Measurements from ENCODE around the gene RPS6KA4.

Gene RPS6KA4

DNA sequence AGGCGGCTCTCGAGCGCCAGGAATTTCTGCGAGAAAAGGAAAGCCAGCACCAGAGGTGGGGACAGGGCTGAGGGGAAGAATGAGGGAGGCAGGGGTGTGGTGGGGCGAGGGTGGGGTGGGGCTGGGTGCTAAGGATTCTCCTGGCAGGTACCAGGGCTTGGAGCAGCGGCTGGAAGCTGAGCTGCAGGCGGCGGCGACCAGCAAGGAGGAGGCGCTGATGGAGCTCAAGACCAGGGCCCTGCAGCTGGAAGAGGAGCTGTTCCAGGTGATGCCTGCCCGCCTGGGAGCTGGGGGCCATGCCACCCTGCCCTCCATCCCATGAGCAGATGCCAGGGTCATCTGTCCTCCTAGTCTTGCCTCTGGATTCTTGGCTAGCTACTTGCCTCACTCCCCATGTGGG lies 9.6 kb upstream of the RPS6KA4 start:
- no peak for DNase-seq

DNA sequence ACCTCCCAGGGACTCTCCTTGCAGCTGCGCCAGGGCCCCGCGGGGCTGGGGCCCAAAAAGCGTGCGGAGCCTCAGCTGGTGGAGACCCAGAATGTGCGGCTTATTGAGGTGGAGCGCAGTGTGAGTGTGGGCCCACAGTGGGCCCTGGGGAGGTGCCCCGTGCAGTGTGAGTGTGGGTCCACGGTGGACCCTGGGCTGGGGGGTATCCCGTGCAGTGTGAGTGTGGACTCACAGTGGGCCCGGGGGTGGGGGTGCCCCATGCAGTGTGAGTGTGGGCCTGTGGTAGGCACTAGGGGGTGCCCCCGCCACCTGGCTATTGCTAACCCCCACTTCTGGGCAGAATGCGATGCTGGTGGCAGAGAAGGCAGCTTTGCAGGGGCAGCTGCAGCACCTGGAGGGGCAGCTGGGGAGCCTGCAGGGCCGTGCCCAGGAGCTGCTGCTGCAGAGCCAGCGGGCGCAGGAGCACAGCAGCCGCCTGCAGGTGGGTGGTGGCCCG lies 7.8 kb upstream of the RPS6KA4 start:
- no peak for DNase-seq

DNA sequence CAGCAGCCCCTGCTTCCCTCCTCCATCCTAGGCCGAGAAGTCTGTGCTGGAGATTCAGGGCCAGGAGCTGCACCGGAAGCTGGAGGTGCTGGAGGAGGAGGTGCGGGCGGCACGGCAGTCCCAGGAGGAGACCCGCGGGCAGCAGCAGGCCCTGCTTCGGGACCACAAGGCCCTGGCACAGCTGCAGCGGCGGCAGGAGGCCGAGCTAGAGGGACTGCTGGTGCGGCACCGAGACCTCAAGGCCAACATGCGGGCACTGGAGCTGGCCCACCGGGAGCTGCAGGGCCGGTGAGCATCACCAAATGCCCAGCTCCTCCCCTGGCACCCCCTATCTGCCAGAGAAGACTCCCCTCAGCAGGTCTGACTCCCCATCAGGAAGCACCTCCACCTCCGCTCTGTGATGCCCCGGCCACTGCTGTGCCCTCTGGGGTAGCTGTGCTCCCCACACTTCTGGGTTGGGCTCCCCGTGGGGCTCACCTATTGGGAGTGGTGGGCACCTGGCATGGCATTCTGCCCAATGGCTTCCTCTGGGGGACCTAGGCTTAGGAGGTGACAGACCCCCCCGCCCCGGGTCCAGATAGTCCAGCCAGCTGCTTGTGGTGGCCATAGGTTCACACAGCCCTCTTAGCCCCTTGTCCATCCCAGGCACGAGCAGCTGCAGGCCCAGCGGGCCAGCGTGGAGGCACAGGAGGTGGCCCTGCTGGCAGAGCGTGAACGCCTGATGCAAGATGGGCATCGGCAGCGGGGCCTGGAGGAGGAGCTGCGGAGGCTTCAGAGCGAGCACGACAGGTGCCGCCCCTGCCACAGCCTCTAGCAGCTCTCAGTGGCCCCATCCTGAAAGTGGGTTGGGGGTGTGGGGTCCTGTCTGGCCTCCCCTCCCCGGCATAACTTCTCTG lies 6.6 kb upstream of the RPS6KA4 start:
- DNase-seq, result no peak

DNA sequence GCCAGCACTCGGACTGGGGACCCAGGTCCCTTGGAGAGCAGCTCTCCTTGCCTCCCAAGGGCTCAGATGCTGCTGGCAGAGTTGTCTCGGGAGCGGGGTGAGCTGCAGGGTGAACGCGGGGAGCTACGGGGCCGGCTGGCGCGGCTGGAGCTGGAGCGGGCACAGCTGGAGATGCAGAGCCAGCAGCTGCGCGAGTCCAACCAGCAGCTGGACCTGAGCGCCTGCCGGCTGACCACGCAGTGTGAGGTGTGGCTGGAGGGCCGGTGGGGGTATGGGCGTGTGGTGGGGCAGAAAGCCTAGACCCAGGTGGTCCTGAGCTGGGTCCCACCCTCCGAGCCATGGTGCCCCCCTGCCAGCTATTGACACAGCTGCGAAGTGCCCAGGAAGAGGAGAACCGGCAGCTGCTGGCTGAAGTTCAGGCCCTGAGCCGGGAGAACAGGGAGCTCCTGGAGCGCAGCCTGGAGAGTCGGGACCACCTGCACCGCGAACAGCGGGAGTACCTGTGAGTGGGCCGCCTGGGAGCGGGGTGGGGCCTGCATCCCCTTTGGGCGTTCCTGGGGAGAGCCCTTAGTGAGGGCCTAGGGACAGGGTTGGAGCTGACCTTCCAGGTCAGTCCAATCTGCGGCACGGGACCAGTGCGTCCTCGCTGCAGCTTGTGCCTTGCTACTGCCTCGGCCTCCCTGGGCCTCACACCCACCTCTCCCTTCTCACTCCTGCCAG lies 5.8 kb upstream of the RPS6KA4 start:
- DNase-seq, result no peak

DNA sequence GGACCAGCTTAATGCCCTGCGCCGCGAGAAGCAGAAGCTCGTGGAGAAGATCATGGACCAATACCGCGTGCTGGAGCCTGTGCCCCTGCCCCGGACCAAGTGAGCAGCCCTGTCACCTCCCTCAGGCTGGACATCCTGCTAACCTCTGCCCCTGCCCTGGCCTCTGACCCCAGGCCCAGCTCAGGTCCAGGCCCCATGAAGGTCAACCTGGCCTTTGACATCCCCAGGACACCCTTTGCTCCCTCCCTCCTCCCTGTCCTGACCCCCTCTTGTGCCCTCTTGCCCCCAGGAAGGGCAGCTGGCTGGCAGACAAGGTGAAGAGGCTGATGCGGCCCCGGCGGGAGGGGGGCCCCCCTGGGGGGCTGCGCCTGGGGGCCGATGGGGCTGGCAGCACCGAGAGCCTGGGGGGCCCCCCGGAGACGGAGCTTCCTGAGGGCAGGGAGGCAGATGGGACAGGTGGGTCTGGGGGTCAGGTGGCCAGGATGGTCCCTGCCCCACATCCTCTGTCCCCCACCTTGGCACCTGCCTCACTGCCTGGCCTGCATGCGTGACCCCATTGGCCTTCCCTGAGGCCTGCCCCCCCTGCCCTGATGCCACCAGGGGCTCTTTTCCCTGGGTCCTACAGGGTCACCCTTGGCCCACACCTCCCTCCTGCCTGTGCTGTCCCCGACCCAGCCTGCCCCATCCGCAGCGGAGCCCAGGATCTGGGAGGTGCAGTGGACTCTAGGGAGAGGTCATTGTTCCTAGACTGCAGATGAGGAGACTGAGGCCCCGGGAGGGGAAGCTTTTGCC lies 5.1 kb upstream of the RPS6KA4 start:
- no peak for DNase-seq

DNA sequence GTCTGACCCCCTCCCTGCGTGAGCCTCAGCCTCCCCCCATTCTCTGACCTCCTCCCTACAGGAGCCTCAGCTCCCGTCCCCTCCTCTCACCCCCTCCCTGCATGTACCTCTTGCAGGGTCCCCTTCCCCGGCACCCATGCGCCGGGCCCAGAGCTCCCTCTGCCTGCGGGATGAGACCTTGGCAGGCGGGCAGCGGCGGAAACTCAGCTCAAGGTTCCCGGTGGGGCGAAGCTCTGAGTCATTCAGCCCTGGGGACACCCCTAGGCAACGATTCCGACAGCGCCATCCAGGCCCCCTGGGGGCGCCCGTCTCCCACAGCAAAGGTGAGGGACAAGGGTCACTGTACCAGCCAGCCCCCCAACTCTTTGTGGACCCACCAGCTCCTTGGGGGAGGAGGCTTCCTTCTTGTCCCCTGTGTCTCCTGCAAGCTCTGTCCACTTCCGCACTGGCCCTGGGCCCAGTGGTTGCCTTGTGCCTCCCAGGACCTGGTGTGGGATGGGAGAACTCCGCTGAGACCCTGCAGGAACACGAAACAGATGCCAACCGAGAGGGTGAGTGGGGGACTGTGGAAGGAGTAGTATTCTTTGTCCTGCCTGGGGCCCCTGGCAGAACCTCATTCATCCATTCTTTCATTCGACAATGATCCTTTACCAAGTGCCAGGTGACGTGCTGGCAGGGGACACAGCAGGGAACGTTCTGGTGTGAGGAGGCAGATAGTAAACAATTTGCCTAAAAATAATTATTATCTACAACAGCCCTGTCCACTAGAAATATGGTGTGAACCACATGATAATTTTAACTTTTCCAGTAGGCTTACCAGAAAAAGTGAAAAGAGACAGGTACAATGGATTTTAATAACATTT lies 3.7 kb upstream of the RPS6KA4 start:
- no peak for DNase-seq

DNA sequence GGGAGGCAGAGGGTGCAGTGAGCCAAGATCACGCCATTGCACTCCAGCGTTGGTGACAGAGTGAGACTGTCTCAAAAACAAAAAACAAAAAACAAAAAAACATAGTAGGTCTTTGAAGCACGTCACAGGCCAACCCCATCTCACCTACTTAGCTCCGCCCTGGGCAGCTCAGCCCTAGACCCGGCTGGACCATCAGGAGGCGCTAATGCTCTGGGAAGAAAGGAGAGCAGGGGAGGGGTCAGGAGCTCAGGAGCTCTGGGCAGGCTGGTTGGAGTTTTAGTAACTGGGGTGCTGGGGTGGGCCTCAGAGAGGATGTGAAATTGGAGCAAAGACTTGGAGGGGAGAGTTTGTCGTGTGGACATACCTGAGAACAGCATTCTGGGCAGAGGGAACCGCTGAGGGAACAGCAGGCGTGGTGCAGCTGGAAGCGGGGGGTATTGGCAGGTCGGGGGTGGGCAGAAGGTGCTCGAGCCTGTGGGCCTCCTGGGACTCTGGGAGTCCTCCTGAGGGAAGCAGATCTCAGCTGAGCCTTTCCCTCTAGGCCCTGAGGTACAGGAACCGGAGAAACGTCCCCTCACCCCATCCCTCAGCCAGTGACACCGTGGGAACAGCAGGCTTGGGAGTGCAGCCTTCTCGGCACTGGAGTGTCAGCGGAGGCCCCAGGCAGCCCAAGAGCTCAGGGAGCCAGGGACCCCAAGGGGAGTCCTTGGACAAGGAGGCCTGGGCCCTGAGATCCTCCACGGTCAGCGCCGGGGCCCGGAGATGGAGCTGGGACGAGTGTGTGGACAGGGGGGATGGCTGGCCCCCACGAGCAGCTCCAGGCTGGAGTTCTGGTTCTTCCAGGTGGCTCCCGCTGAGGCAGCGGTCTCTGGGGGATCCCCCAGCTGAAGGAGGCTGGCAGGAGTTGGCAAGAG lies 2.2 kb upstream of the RPS6KA4 start:
- no peak for DNase-seq

DNA sequence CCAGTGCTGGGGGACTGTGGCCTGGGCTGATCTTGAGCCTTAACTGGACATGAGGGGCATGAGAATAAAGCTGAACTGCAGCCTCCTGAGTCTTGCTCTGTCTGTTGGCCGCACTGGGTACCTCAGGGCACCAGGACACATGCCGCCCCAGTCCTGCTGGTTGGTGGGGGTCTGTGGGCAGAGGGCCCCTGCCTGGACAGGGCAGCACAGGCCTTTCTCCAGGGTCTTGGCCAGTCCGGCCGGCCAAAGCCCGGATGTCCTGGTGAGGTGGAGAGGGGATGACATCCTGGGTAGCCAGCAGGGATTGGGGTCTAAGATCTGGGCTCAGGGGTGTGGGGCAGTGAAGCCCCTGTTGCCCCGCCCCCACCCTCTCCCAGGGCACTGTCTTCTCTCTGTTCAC lies 1.5 kb upstream of the RPS6KA4 start:
- no peak for DNase-seq

DNA sequence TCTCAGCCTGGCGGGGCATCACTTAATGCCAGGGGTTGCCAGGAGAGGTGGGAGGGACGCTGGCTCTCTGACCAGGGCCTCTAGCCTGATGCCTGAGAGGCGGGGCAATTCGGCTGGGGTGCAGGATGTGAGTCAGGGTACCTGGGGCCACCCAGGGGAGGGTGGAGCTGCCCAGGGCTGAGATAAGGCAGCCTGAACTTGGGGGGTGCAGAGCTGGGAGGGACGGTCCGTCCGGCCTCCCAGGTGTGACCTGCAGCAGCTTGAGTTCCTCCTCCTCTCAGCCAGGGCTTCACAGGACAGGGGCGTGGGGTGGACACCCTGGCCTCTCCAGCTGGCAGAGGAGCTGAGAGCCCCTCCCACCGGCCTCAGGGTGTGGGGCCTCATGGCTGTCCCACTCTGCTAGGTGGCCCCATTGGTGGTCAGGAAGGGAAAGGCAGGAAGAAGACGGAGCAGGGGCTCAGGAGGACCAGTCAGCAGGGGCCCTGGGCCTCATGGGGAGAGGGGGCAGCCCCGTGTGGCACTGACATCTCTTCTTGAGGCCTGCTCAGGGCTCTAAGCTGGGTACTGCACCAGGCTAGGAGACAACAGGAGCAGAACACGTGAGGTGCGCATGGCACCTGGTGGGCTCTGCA lies 942 bp upstream of the RPS6KA4 start:
- no peak for DNase-seq

DNA sequence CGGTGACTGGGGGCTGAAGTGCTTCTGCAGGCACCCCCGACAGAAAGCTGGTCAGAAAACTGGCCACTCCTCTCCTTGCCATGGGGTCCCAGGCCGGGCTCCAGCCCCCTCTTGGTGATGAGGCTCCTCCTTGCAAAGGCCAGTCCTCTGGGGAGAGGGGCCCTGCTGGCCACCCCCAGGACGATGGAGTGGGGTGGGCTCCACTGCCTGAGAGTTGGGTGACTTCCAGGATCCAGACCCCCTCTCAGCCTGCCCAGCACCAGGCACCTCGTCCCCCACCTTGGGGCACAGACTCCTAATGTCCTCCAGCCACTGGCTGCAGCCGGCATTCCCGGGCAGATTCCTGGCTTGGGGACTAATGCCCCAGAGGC lies 441 bp upstream of the RPS6KA4 start:
- DNase-seq, result no peak

DNA sequence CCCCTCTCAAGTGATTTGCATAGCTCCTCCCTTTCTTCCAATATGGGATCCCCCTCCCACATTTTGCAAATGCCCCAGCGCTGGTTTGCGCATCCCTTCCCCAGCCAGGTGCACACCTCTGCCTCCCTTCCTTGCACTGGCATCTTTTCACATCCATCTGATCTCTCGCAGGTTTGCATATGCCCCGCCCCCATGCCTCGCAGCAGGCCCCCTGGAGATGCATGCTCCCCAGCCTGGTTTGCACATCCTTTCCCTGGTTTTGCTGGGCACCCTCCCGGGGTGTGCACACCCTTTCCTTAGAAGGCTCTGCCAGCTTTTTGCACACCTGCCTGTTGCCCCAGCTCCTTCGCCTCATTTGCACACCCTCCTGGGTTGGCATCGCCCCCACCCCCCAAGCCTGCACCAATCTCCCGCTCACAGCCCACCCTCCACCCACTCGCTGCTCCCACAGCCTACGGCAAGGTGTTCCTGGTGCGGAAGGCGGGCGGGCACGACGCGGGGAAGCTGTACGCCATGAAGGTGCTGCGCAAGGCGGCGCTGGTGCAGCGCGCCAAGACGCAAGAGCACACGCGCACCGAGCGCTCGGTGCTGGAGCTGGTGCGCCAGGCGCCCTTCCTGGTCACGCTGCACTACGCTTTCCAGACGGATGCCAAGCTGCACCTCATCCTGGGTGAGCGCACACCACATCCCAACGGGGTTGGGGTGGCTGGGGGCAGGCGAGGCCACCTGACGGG lies 917 bp downstream of the RPS6KA4 start:
- DNase-seq, result no peak

DNA sequence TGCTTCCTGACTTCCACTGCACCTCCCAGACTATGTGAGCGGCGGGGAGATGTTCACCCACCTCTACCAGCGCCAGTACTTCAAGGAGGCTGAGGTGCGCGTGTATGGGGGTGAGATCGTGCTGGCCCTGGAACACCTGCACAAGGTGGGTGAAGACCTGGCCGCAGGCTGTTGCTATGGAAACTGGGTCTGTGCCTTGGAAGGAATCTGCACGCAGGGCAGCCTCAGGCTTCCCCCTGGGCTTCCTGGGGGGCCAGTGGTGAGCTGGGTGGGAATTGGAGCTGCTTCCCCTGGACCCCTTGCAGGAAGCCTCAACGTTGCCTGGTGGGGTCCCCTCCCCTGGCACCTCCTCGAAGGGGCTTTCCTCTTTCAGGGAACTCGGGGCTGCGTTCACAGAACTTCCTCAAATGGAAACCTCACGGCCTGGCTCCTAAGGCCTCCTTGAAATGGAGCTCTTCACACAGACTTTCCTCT lies 1.5 kb downstream of the RPS6KA4 start:
- no peak for DNase-seq

DNA sequence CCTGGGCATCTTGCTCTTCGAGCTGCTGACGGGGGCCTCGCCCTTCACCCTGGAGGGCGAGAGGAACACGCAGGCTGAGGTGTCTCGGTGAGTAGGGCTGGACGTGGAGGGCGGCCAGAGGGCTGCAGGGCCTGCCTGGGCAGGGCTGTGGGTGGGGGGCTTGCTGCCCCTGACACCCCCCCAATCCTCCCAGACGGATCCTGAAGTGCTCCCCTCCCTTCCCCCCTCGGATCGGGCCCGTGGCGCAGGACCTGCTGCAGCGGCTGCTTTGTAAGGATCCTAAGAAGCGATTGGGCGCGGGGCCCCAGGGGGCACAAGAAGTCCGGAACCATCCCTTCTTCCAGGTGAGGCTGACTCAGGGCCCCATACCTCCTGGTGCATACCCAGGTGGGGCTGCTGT lies 2.7 kb downstream of the RPS6KA4 start:
- no peak for DNase-seq

DNA sequence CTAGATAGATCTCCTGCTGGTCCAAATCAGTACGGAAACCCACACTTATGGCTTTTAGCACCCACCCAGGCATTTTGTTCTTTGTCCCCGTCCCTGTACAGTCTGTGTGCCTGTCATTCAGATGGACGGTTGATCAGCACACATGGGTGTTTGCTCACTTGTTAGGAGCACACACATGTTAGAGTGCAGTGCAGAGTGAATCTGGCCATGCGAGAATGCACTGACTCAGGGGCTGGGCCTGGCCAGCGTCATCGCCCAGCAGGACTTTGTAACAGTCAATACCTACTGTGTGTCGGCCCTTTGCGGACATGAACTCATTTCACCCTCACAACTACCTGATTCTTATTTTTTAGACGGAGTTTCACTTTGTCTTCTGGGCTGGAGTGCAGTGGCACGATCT lies 3.4 kb downstream of the RPS6KA4 start:
- no peak for DNase-seq

DNA sequence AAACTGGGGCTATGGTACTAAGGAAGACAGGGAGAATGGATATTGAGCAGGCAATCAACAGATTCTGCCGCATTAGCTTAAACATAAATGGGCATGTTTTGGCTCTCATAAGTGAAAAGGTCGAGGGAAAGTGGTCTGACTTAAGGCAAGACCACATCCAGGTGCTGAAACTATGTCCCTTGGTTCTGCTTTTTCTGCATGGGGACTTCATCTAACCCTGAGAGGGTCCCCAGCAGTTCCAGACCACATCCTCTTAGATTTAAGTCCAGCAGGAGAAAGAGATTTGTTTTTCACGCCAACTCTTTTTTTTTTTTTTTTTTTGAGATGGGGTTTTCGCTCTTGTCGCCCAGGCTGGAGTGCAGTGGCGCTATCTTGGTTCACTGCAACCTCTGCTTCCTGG lies 5.5 kb downstream of the RPS6KA4 start:
- no peak for DNase-seq

DNA sequence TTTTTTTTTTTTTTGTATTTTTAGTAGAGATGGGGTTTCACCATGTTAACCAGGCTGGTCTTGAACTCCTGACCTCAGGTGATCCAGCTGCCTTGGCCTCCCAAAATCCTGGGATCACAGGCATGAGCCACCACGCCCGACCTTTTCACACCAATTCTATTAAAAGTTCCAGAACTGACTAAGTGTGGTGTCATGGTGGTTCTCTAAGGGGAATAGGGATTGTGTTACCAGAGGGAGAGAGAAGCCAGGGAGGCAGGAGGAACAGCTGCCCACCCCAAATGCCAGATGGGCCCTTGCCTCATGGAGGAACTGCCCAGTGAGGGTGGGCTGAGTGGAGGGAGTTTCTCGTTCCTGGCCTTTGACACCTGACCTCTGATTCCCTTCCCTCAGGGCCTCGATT lies 5.9 kb downstream of the RPS6KA4 start:
- no peak for DNase-seq

DNA sequence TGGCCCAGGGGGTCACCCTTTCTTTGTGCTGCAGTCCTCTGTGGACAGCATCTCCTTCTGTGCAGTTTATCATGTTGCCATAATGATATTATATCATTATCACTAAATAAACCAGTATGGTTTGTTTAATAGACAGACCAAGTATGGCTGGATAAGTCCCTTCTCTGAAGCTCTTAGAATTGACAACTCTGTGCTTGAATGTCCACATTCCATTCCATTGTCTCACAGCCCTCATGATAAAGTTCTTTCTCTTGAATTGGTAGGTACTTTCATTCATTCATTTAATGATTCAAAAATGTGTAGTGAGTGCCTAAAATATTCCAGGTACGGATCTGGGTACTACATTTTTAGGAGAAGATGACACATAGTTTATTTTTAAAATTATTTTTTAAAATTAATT lies 7.8 kb downstream of the RPS6KA4 start:
- DNase-seq, result no peak

DNA sequence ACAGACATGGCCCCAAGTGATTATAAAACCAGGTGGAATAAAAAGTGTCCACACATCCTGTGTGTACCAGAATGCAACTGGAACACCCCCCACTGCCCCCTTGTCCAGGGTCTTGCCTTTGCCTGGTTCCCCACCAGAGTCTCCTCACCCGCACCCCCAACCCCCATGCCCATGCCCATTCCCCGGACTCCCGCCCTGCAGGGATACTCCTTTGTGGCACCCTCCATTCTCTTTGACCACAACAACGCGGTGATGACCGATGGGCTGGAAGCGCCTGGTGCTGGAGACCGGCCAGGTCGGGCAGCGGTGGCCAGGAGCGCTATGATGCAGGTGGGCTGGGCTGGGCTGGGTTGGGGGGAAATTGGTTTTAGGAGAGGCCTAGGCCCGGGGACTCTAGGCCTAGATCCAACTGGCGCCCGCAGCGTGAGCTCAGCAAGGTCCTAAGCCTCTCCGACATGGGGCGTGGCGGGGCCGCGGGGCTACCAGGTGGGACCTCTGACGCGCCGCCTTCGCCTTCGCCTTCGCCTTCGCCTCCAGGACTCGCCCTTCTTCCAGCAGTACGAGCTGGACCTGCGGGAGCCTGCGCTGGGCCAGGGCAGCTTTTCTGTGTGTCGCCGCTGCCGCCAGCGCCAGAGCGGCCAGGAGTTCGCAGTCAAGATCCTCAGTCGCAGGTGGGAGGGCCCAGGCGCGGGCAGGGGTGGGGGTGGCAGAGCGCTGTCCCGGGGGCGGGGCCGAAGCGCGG lies 9.1 kb downstream of the RPS6KA4 start:
- no peak for DNase-seq

DNA sequence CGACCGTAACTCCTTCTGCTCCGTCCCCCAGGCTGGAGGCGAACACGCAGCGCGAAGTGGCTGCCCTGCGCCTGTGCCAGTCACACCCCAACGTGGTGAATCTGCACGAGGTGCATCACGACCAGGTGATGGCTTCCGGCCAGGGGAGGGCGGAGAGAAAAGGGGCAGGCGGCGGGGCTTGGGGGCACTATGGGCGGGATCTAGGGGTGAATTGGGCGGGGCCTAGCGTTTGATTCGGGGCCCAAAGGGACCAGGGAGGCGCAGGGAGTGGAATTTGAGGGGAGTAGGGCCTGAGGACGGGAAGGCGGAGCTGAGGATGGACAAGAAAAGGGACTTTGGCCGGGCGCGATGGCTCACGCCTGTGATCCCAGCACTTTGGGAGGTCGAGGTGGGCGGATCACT lies 9.7 kb downstream of the RPS6KA4 start:
- no peak for DNase-seq

Measured in NCI-H187 treated with DMSO at 0.1 percent for 48 hours (cell line).